H1 (cell line): ENCODE results near the gene LRRC46. TPM values are rescaled to one million over a fixed set of nuclear protein-coding genes. Genes with fewer than 3 reads are reported as not detected.

Experiments
- CTCF ChIA-PET: fragments of 300-600 bp; sonication (Branson Sonifier 250); formaldehyde crosslinking; loops from one replicate; lab custom pipeline; 2021; ENCODE audit not compliant: partially characterized antibody; lab: Charles Lee
- POLR2A ChIA-PET: fragments of 300-600 bp; sonication (Branson Sonifier 250); formaldehyde crosslinking; loops from one replicate; lab custom pipeline; 2021; ENCODE audit warnings: inconsistent platforms; ENCODE audit not compliant: partially characterized antibody; lab: Charles Lee
- DNase-seq, 2 experiments: peaks; one replicate each; pipeline versions ENCODE4 v3.0.0 to v3.0.0-alpha.2; 2010 to 2022; ENCODE audit warnings: low spot score in 2 of 2, low read depth in 1 of 2, mixed read lengths in 1 of 2
- FAIRE-seq: peaks from 2 replicates; lab custom pipeline; 2011; peaks lifted over from hg19 to GRCh38; lab: Jason Lieb, UNC
- H2AFZ ChIP-seq: 2 replicates; pipeline ENCODE4 v1.8.1; 2012; ENCODE audit warnings: low read length, inconsistent platforms
- H2AK5ac ChIP-seq: 2 replicates; pipeline ENCODE4 v1.6.1; 2013; ENCODE audit warnings: low read depth, low read length
- H2BK120ac ChIP-seq: replicated peaks from 2 replicates; pipeline ENCODE3; 2013; ENCODE audit warnings: low read depth, low read length, inconsistent platforms
- H2BK12ac ChIP-seq: 2 replicates; pipeline ENCODE4 v1.6.1; 2013; ENCODE audit warnings: low read depth, low read length
- H2BK15ac ChIP-seq: 2 replicates; pipeline ENCODE4 v1.6.1; 2013; ENCODE audit warnings: low read length
- H2BK20ac ChIP-seq: 2 replicates; pipeline ENCODE4 v1.6.1; 2013; ENCODE audit warnings: low read length
- H2BK5ac ChIP-seq: 2 replicates; pipeline ENCODE4 v1.6.1; 2013; ENCODE audit warnings: low read depth, low read length
- H3K14ac ChIP-seq: 2 replicates; pipeline ENCODE4 v1.6.1; 2013; ENCODE audit warnings: inconsistent platforms; ENCODE audit not compliant: insufficient read length
- H3K18ac ChIP-seq: 2 replicates; pipeline ENCODE4 v1.6.1; 2013; ENCODE audit warnings: low read length; ENCODE audit errors: extremely low read depth
- H3K23ac ChIP-seq: 2 replicates; pipeline ENCODE4 v1.6.1; 2013; ENCODE audit warnings: inconsistent platforms; ENCODE audit not compliant: insufficient read length
- H3K23me2 ChIP-seq: 2 replicates; pipeline ENCODE4 v1.6.1; 2013; ENCODE audit warnings: low read depth, low read length
- H3K27ac ChIP-seq: 2 replicates; pipeline ENCODE4 v1.6.1; 2011; ENCODE audit warnings: low read depth, low read length, inconsistent platforms
- H3K27me3 ChIP-seq, 4 experiments: replicated peaks in 1 of 4; 1 replicate in 1 of 4; 2 replicates in 3 of 4; pipeline versions ENCODE4 v1.6.1 to v1.8.1; 2011 to 2013; ENCODE audit warnings: low read length in 3 of 4, mild to moderate bottlenecking in 3 of 4, inconsistent platforms in 2 of 4, mixed read lengths in 2 of 4, moderate library complexity in 1 of 4; ENCODE audit not compliant: control insufficient read depth in 3 of 4, insufficient read depth in 3 of 4; ENCODE audit errors: extremely low read depth in 1 of 4
- H3K36me3 ChIP-seq, 4 experiments: 2 replicates each; pipeline versions ENCODE4 v1.6.1 to v1.8.1; 2011 to 2013; ENCODE audit warnings: mild to moderate bottlenecking in 4 of 4, low read length in 3 of 4, moderate library complexity in 2 of 4, control low read depth in 1 of 4, inconsistent platforms in 1 of 4; ENCODE audit not compliant: insufficient read depth in 4 of 4, control insufficient read depth in 2 of 4
- H3K4ac ChIP-seq: replicated peaks from 2 replicates; pipeline ENCODE3; 2013; ENCODE audit warnings: low read length, low read depth, mixed read lengths, inconsistent platforms; ENCODE audit not compliant: insufficient read length
- H3K4me1 ChIP-seq, 4 experiments: replicated peaks in 1 of 4; 1 replicate in 1 of 4; 2 replicates in 3 of 4; pipeline versions ENCODE4 v1.6.1 to v1.8.1; 2011 to 2013; ENCODE audit warnings: low read length in 3 of 4, inconsistent platforms in 2 of 4, mixed read lengths in 1 of 4; ENCODE audit not compliant: insufficient read depth in 4 of 4, control insufficient read depth in 3 of 4
- H3K4me2 ChIP-seq, 2 experiments: 2 replicates each; pipeline versions ENCODE4 v1.6.1 to v1.8.1; 2011 to 2013; ENCODE audit warnings: low read depth in 2 of 2, low read length in 2 of 2, control low read depth in 1 of 2, inconsistent platforms in 1 of 2, mild to moderate bottlenecking in 1 of 2; ENCODE audit not compliant: insufficient read depth in 1 of 2
- H3K4me3 ChIP-seq, 4 experiments: fragments of 200-600, 300-600 bp in 1 of 4; sonication (generic), shearing (Covaris generic), sonication (Bioruptor Twin) in 1 of 4; 2 replicates each; pipeline versions ENCODE4 v1.5.1 to v1.8.1; 2011 to 2016; ENCODE audit warnings: low read length in 4 of 4, low read depth in 3 of 4, control low read depth in 2 of 4, inconsistent platforms in 2 of 4, mild to moderate bottlenecking in 2 of 4, mixed read lengths in 1 of 4, moderate library complexity in 1 of 4; ENCODE audit not compliant: insufficient read depth in 2 of 4; ENCODE audit errors: extremely low read depth in 1 of 4
- H3K56ac ChIP-seq: replicated peaks from 2 replicates; pipeline ENCODE3; 2013; ENCODE audit warnings: low read depth, mild to moderate bottlenecking, mixed read lengths, low read length, inconsistent platforms; ENCODE audit not compliant: insufficient read length
- H3K79me1 ChIP-seq: 2 replicates; pipeline ENCODE4 v1.6.1; 2013; ENCODE audit warnings: low read depth, low read length, control low read depth
- H3K79me2 ChIP-seq, 2 experiments: 2 replicates each; pipeline versions ENCODE4 v1.6.1 to v1.8.1; 2012 to 2013; ENCODE audit warnings: low read length in 2 of 2, mild to moderate bottlenecking in 2 of 2, inconsistent platforms in 1 of 2; ENCODE audit not compliant: insufficient read depth in 2 of 2, control insufficient read depth in 1 of 2
- H3K9ac ChIP-seq, 4 experiments: replicated peaks in 1 of 4; 1 replicate in 1 of 4; 2 replicates in 3 of 4; pipeline versions ENCODE4 v1.6.1 to v1.8.1; 2011 to 2013; ENCODE audit warnings: low read depth in 3 of 4, low read length in 3 of 4, control low read depth in 2 of 4, mild to moderate bottlenecking in 2 of 4, moderate library complexity in 2 of 4, inconsistent platforms in 1 of 4; ENCODE audit errors: extremely low read depth in 1 of 4
- H3K9me3 ChIP-seq, 2 experiments: 2 replicates each; pipeline versions ENCODE4 v1.6.1 to v1.8.1; 2012 to 2013; ENCODE audit warnings: mild to moderate bottlenecking in 2 of 2, moderate library complexity in 2 of 2, control low read depth in 1 of 2, inconsistent platforms in 1 of 2, low read depth in 1 of 2, low read length in 1 of 2, mixed read lengths in 1 of 2; ENCODE audit not compliant: insufficient read depth in 2 of 2
- H4K20me1 ChIP-seq, 2 experiments: replicated peaks in 1 of 2; 2 replicates each; pipeline versions ENCODE3 to v1.8.1; 2011 to 2013; ENCODE audit warnings: inconsistent platforms in 2 of 2, low read length in 2 of 2, mild to moderate bottlenecking in 1 of 2; ENCODE audit not compliant: insufficient read depth in 2 of 2, control insufficient read depth in 1 of 2
- H4K5ac ChIP-seq: 2 replicates; pipeline ENCODE4 v1.6.1; 2013; ENCODE audit warnings: low read length, low read depth, mixed read lengths, inconsistent platforms; ENCODE audit not compliant: insufficient read length
- H4K8ac ChIP-seq: 2 replicates; pipeline ENCODE4 v1.8.0; 2013; ENCODE audit warnings: mild to moderate bottlenecking, moderate library complexity, low read length, inconsistent platforms; ENCODE audit not compliant: insufficient read depth; ENCODE audit errors: extremely low read depth
- H4K91ac ChIP-seq: replicated peaks from 2 replicates; pipeline ENCODE3; 2013; ENCODE audit warnings: low read length, mixed read lengths, inconsistent platforms; ENCODE audit not compliant: insufficient read length
- KDM1A ChIP-seq: fragments of 200-600, 300-600 bp; sonication (generic); IDR thresholded peaks from 2 replicates; pipeline ENCODE4 v1.7.1; 2016; ENCODE audit warnings: mild to moderate bottlenecking, low read length, borderline replicate concordance
- MAFK ChIP-seq: IDR thresholded peaks from 2 replicates; pipeline ENCODE4 v1.6.1; 2012; ENCODE audit warnings: low read depth, mild to moderate bottlenecking, improper control_type of control experiment, low read length
- polyA plus RNA-seq, 7 experiments: library from polyadenylated mRNA; depleted of rRNA in 3 of 7; stranded (reverse) in 5 of 7; unstranded in 2 of 7; fragments of >200 nt in 5 of 7; fragments of 200-250 nt in 2 of 7; gene quantifications; 1 replicate in 5 of 7; 2 replicates in 1 of 7; 4 replicates in 1 of 7; pipeline versions ENCODE4 v1.2.1 to v1.2.3, GENCODE V29; 2011 to 2013; ENCODE audit warnings: missing spikeins in 2 of 7, mixed read lengths in 2 of 7
- total RNA-seq: library from RNA; stranded (reverse); fragmentation: NEBNext Ultra II Directional; extraction: Animal tissue kit (Norgen Biotek cat#: 25700); gene quantifications from 2 replicates; pipeline ENCODE4 v1.2.1, GENCODE V29; 2021

The LRRC46 gene
- total and polyA plus RNA-seq, 2 of the 8 experiments (the other 6 are each of a cell fraction or from before 2014, with no cell fraction given): 0.18 TPM; not detected in 1

DNA sequence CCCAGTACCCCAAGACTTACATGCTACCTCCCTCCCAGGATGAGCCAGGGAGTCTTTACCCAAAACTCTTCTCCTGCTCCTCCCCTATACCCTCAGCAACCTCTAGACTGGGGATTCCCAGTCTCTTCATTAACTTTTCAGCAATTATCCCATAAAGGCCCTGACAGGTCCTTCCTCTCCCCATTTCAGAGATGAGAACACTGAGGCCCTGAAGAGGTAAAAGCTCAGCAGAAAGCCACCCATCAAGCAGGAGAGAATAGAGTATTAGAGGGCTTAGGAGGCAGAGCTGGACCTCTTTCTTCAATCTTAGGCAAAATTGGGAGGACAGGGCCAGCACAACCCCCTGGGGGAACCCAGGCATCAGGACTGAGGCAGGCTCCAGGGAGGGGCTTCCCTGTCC lies 25.4 kb downstream of the LRRC46 start:
- no peak overlapping the region for H3K18ac ChIP-seq
- no peak overlapping the region for H2BK15ac ChIP-seq
- no peak overlapping the region for H2AFZ ChIP-seq
- H4K91ac ChIP-seq: no peak overlapping the region
- no peak overlapping the region for H3K4me2 ChIP-seq
- no peak overlapping the region for H4K5ac ChIP-seq
- H3K23me2 ChIP-seq: peaks cover 3% of the 10 kb centered on the region
- H2BK20ac ChIP-seq: no peak overlapping the region
- H2BK12ac ChIP-seq: no peak overlapping the region
- H3K79me1 ChIP-seq: no peaks in the 10 kb centered on the region
- no peak overlapping the region for H3K27ac ChIP-seq
- no peak overlapping the region for H3K56ac ChIP-seq
- no peaks in the 10 kb centered on the region for H3K79me2 ChIP-seq
- FAIRE-seq: no peak
- H3K23ac ChIP-seq: no peak overlapping the region
- TF ChIP-seq KDM1A (peak; percentile 75; the same call in 1 of the 2 replicates), MAFK (no peak)
- no peaks in the 10 kb centered on the region for H4K20me1 ChIP-seq
- H2BK120ac ChIP-seq: no peak overlapping the region
- no peak overlapping the region for H3K9ac ChIP-seq
- no peak overlapping the region for H2BK5ac ChIP-seq
- no peak overlapping the region for H3K4ac ChIP-seq
- H4K8ac ChIP-seq: no peak overlapping the region
- H3K9me3 ChIP-seq: no peaks in the 10 kb centered on the region
- no peak overlapping the region for H3K14ac ChIP-seq
- no peak overlapping the region for H3K4me3 ChIP-seq
- peaks cover 17 to 49% (median 44%) of the 10 kb centered on the region in 4 experiments for H3K27me3 ChIP-seq
- ChIA-PET CTCF (interaction anchor here (0.9 to 33.0 kb wide), 6 partner anchors 8 to 406 kb away, joined by 3 to 1206 read pairs (median 133); partner anchors contain the start of genes SCRN2, SP2 and SP6), POLR2A (interaction anchor here (1.3 to 1.9 kb wide), 3 partner anchors 10 to 143 kb away, joined by 3 to 7 read pairs (median 3); partner anchors contain the start of gene SP2)
- no peak overlapping the region for H2AK5ac ChIP-seq
- H3K4me1 ChIP-seq: peaks cover 4 to 8% (median 7%) of the 10 kb centered on the region in 4 experiments; a peak in 5 of 7 replicates
- DNase-seq: no peak
- no peaks in the 10 kb centered on the region for H3K36me3 ChIP-seq
